Esophagus squamous epithelium (tissue), 4 donors: ENCODE measurements around the gene DRD3.

Experiments
- POLR2A ChIP-seq, 4 donors: fragments of 450-650 bp; IDR thresholded peaks; one replicate each; pipeline ENCODE4 v1.6.1; 2017; ENCODE audit warnings: antibody characterized with exemption in 4 of 4, mild to moderate bottlenecking in 4 of 4, moderate library complexity in 3 of 4
- TF ChIP-seq, protein P1 (sequence below), 6 experiments: fragments of 450-650 bp in 4 of 6; fragments of 200-600 bp in 2 of 6; sonication (generic) in 2 of 6; IDR thresholded peaks; one replicate each; pipeline ENCODE4 v1.5.1; 2016 to 2019; ENCODE audit warnings: antibody characterized with exemption in 6 of 6, mild to moderate bottlenecking in 4 of 6, moderate library complexity in 4 of 6

DNA sequence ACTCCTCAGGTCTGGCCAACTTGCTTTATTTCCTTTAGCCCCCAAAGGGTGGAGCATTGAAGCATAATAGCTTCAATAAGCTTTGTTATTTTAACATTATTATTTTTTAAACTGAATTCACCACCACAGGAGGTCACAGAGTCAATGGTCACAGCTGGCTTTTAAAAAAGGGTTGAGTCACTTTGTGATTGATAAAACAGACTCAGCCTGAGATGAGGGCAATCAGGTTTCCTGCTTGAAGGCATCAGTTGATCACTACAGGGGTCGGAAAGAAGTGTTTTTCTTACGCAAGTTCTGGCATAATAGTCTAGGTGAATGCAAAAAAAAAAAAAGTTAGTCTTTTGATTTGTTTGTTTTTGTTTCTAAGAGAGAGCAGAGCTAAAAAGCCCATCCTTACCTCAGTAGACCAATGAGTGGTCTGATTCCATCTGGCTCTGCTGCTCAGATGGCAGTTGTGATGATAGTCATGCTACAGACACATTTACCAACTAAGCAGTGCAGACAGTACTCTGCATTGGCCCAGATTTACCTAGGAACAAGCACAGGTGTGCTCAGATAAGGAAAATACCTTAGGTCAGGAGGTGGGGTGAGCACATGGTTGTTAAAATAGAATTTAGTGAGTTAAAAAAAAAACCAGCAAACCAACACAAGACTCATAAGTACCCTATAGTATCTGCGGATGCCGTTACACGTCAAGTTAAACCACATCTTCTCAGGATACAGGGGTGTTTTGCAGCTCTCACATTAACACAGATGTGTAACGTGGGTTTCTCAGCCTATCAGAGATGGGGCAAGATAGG, 35.9 kb upstream of the DRD3 start:
- TF ChIP-seq, protein P1, sequence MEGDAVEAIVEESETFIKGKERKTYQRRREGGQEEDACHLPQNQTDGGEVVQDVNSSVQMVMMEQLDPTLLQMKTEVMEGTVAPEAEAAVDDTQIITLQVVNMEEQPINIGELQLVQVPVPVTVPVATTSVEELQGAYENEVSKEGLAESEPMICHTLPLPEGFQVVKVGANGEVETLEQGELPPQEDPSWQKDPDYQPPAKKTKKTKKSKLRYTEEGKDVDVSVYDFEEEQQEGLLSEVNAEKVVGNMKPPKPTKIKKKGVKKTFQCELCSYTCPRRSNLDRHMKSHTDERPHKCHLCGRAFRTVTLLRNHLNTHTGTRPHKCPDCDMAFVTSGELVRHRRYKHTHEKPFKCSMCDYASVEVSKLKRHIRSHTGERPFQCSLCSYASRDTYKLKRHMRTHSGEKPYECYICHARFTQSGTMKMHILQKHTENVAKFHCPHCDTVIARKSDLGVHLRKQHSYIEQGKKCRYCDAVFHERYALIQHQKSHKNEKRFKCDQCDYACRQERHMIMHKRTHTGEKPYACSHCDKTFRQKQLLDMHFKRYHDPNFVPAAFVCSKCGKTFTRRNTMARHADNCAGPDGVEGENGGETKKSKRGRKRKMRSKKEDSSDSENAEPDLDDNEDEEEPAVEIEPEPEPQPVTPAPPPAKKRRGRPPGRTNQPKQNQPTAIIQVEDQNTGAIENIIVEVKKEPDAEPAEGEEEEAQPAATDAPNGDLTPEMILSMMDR (IDR thresholded peaks at IDR 0.05): no peak
- peak in 1 of 4 donors; percentile 40 for TF ChIP-seq POLR2A (IDR thresholded peaks at IDR 0.05)
